Activated T-cell treated with anti-CD3 and anti-CD28 coated beads, Interleukin-2, amount 50 U/mL, for 72 hours (primary cell): ENCODE results near the gene COMT. TPM values are rescaled to one million over a fixed set of nuclear protein-coding genes. Genes with fewer than 3 reads are reported as not detected.

Experiments used
- ATAC-seq, 2 donors: fragments of 150-1000 bp; cut with Tn5 transposase; replicated peaks in 1 of 2; 2 replicates each; pipeline ENCODE4 v1.10.0; 2021; ENCODE audit warnings: moderate library complexity in 2 of 2, mild to moderate bottlenecking in 1 of 2
- DNase-seq, 2 donors: peaks; one replicate each; pipeline ENCODE4 v3.0.0; 2021 to 2022; ENCODE audit warnings: mixed read lengths in 1 of 2
- H3K27ac Mint-ChIP-seq: one replicate; pipeline ENCODE4 v1.8.0; 2022; ENCODE audit warnings: mild to moderate bottlenecking, moderate library complexity, mixed read lengths
- H3K27me3 Mint-ChIP-seq: one replicate; pipeline ENCODE4 v1.8.0; 2022; ENCODE audit warnings: low read depth, mixed read lengths
- H3K36me3 Mint-ChIP-seq, 2 donors: one replicate each; pipeline ENCODE4 v1.8.0; 2022; ENCODE audit warnings: mixed read lengths in 2 of 2, mild to moderate bottlenecking in 1 of 2; ENCODE audit not compliant: insufficient read depth in 2 of 2
- H3K4me1 Mint-ChIP-seq: one replicate; pipeline ENCODE4 v1.8.0; 2022; ENCODE audit warnings: low read depth, mixed read lengths
- H3K4me3 Mint-ChIP-seq, 2 donors: one replicate each; pipeline ENCODE4 v1.8.0; 2022; ENCODE audit warnings: mild to moderate bottlenecking in 2 of 2, mixed read lengths in 2 of 2, moderate library complexity in 2 of 2
- H3K9me3 Mint-ChIP-seq, 2 donors: one replicate each; pipeline ENCODE4 v1.8.0; 2022; ENCODE audit warnings: mixed read lengths in 2 of 2
- total RNA-seq, 2 donors: library from RNA; stranded (reverse); gene quantifications; one replicate each; pipeline ENCODE4 v1.2.3, GENCODE V29; 2022

Gene COMT
- total RNA-seq, 2 donors from 2014 or later, result 97.4 to 101 TPM

DNA sequence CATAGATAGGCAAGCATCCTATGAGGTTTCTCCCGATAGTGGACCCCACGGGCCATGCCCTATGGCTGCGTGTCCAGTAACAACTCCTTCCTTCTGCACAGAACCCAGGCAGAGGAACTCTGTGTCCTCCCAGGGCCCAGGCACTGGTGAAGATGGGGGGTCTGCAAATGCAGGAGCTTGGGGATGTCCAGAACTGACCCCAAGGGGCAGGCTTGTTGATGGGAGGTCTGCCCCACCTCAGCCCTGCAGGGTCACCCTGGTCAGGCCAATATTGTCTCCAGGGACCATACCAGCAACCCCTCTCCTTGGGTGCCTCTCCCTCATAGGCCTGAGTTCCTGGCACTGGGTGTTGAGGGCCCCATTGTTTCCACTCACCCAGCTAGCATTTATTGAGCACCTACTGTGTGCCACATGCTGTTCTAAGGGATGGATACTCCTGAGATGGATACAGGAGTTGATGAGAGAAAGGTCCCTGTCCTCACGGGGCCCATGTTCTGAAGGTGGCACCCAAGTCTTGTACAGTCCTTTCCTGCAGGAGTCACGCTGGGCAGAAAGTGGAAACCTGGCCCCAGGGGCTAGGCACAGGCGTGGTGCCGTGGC lies 26.4 kb downstream of the COMT start:
- H3K27ac Mint-ChIP-seq, result peak overlapping the region; percentile 30
- H3K27me3 Mint-ChIP-seq, result no peaks in the 10 kb centered on the region
- peaks cover 3 to 4% of the 10 kb centered on the region in 2 donors for H3K36me3 Mint-ChIP-seq
- DNase-seq, result no peak
- no peaks in the 10 kb centered on the region for H3K9me3 Mint-ChIP-seq
- H3K4me3 Mint-ChIP-seq, result no peak overlapping the region
- ATAC-seq, result no peak
- no peaks in the 10 kb centered on the region for H3K4me1 Mint-ChIP-seq

DNA sequence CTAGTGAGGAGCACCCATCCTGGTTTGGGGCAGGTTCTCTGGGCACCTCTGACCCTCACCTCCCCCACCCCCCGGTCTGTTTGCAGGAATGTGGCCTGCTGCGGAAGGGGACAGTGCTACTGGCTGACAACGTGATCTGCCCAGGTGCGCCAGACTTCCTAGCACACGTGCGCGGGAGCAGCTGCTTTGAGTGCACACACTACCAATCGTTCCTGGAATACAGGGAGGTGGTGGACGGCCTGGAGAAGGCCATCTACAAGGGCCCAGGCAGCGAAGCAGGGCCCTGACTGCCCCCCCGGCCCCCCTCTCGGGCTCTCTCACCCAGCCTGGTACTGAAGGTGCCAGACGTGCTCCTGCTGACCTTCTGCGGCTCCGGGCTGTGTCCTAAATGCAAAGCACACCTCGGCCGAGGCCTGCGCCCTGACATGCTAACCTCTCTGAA lies 26.9 kb downstream of the COMT start:
- no peaks in the 10 kb centered on the region for H3K9me3 Mint-ChIP-seq
- no peak for ATAC-seq

DNA sequence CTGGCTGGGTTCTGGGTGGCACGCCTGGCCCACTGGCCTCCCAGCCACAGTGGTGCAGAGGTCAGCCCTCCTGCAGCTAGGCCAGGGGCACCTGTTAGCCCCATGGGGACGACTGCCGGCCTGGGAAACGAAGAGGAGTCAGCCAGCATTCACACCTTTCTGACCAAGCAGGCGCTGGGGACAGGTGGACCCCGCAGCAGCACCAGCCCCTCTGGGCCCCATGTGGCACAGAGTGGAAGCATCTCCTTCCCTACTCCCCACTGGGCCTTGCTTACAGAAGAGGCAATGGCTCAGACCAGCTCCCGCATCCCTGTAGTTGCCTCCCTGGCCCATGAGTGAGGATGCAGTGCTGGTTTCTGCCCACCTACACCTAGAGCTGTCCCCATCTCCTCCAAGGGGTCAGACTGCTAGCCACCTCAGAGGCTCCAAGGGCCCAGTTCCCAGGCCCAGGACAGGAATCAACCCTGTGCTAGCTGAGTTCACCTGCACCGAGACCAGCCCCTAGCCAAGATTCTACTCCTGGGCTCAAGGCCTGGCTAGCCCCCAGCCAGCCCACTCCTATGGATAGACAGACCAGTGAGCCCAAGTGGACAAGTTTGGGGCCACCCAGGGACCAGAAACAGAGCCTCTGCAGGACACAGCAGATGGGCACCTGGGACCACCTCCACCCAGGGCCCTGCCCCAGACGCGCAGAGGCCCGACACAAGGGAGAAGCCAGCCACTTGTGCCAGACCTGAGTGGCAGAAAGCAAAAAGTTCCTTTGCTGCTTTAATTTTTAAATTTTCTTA lies 27.8 kb downstream of the COMT start:
- no peak for DNase-seq
- no peaks in the 10 kb centered on the region for H3K27me3 Mint-ChIP-seq
- no peaks in the 10 kb centered on the region for H3K9me3 Mint-ChIP-seq
- no peak for ATAC-seq
- no peak overlapping the region for H3K27ac Mint-ChIP-seq
- H3K4me3 Mint-ChIP-seq, result no peak overlapping the region
- H3K36me3 Mint-ChIP-seq, result peaks cover 2 to 3% of the 10 kb centered on the region in 2 donors
- H3K4me1 Mint-ChIP-seq, result no peaks in the 10 kb centered on the region

More for the DNA sequence above, 26.9 kb downstream of the COMT start:
- Mint-ChIP-seq H3K27ac (no peak overlapping the region), H3K4me3 (no peak overlapping the region), H3K27me3 (no peaks in the 10 kb centered on the region), H3K4me1 (no peaks in the 10 kb centered on the region), H3K36me3 (peaks cover 2 to 3% of the 10 kb centered on the region in 2 donors)
- DNase-seq, result no peak

DNA sequence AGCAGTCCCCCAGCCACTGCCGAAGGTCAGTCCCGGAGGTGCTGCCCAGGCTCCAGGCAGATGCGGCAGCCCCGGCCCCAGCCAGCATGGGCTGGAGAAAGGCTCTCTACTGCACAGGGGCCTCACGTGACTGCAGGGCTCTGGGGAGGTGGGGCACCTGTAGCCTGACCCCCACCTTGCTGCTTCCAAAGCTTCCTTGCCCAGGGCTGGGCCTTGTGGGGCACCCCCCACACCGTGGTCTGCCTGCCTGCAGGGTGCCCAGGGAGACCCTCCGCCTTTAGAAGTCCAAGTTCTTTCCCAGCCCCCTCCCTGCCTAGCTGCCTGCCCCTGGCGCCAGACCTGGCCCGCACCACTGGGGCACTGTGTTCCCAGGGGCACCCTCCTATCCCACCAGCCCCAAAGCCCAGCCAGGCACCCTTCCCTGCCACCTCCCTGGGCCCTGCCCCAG lies 28.5 kb downstream of the COMT start:
- ATAC-seq, result peak; percentile 2 to 12
- peaks cover 5% of the 10 kb centered on the region for H3K4me1 Mint-ChIP-seq

DNA sequence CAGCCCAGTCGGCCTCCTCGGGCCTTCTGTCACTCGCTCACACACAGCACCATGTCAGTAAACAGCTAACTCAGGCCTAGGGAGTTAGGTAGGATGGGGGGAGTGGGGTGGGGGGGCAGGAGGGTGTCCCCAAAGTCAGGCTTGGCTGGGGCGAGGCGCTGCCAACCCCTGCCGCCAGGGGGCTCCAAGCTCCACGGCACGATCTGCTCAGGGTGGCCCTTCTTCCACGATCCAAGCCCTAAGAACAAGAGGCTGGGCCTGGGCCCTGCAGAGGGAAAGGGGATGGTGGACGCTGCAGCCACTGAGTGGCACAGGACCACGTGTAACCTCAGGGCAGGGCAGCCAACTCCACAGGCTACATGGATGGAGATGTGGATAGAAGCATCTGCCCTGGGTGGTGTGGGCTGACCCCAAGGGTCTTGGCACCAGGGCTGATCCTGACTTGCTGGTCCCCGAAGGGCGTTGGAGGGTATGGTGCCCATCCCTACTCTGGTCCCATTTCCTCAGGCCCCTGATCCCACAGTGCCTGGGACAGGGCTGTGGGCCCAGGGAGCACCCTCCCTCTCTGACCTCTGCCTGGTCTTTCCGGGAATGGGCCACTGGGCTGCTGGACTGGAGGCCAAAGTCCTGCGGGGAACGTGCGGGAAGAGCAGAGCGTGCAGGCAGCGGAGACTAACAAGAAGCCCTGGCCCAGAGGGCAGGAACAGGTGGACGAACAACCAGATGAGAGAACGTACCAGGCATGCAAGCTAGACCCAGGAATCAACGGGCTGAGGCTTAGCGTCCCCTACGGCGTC lies 29.1 kb downstream of the COMT start:
- Mint-ChIP-seq H3K9me3 (no peaks in the 10 kb centered on the region), H3K27me3 (no peaks in the 10 kb centered on the region), H3K4me3 (no peak overlapping the region), H3K4me1 (peaks cover 11% of the 10 kb centered on the region), H3K36me3 (peaks cover 0 to 3% of the 10 kb centered on the region in 2 donors), H3K27ac (no peak overlapping the region)
- ATAC-seq (peak; percentile 68 to 75), DNase-seq (peak; percentile 74 to 83)

More for the DNA sequence above, 28.5 kb downstream of the COMT start:
- H3K4me3 Mint-ChIP-seq, result no peak overlapping the region
- H3K36me3 Mint-ChIP-seq, result peaks cover 2 to 3% of the 10 kb centered on the region in 2 donors
- H3K27ac Mint-ChIP-seq, result no peak overlapping the region
- H3K27me3 Mint-ChIP-seq, result no peaks in the 10 kb centered on the region
- no peak for DNase-seq
- no peaks in the 10 kb centered on the region for H3K9me3 Mint-ChIP-seq

DNA sequence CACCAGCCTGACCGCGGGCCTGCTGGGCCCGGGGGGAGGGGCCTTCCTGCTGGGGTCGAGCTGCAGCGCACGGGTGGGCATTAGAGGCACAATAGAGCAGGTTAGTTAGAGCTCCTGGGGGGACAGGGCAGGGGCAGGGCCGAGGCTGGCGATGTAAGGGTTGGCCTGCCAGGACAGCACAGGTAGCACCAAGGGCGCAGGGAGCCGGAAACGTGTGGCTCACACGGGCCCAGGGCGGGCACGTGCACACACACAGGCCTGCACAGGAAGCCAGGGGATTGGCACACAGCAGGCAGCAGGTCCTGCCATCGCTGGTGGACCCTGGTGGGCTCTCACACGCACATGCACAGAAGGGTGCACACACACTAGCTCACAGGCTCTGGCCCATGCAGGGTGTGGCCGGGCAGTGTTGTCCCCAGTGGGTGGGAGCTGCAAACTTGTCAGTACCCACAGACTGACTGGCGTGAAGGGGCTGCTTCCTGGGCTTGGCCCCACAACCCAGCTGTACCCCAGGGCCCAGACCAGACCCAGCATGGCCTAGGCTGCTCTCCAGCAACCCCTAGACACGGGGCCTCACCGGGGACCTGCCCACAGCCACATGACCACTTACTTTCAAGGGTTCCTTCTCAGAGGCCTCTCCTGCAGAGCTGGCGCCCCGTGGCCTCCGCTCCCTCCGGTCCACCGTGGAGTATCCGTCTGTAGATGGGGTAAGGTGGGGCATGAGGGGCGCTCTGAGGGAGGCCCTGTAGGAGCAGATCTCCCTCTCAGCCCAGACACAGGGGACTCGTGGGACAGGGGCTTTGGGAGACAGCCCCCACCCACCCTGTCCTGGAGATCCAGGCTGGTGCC lies 29.9 kb downstream of the COMT start:
- Mint-ChIP-seq H3K9me3 (no peaks in the 10 kb centered on the region), H3K36me3 (peaks cover 0 to 3% of the 10 kb centered on the region in 2 donors), H3K4me1 (peaks cover 11% of the 10 kb centered on the region), H3K4me3 (no peak overlapping the region), H3K27me3 (no peaks in the 10 kb centered on the region), H3K27ac (no peak overlapping the region)
- no peak for DNase-seq
- no peak for ATAC-seq

DNA sequence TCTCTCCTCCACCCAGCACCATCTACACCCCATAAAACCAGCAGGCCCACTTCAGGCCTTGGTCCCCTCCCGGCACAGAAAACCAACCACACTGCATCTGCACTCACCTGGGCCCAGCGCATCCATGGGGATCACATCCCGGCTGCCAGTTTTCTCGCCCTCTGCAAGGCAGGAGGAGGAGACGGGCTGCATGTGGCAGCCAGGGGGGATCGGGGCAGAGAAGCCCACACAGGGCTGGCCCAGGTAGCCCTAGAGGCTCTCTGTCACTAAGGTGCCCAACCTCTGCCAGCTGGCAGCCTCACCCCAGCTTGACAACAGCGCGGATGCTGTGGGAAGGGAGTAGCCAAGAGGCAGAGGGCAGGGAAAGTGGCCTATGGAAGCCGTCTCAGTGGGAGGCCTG lies 30.7 kb downstream of the COMT start:
- Mint-ChIP-seq H3K4me1 (peaks cover 11% of the 10 kb centered on the region), H3K4me3 (no peak overlapping the region), H3K27me3 (no peaks in the 10 kb centered on the region), H3K9me3 (no peaks in the 10 kb centered on the region), H3K36me3 (no peaks in the 10 kb centered on the region), H3K27ac (no peak overlapping the region)
- ATAC-seq (no peak), DNase-seq (no peak)

DNA sequence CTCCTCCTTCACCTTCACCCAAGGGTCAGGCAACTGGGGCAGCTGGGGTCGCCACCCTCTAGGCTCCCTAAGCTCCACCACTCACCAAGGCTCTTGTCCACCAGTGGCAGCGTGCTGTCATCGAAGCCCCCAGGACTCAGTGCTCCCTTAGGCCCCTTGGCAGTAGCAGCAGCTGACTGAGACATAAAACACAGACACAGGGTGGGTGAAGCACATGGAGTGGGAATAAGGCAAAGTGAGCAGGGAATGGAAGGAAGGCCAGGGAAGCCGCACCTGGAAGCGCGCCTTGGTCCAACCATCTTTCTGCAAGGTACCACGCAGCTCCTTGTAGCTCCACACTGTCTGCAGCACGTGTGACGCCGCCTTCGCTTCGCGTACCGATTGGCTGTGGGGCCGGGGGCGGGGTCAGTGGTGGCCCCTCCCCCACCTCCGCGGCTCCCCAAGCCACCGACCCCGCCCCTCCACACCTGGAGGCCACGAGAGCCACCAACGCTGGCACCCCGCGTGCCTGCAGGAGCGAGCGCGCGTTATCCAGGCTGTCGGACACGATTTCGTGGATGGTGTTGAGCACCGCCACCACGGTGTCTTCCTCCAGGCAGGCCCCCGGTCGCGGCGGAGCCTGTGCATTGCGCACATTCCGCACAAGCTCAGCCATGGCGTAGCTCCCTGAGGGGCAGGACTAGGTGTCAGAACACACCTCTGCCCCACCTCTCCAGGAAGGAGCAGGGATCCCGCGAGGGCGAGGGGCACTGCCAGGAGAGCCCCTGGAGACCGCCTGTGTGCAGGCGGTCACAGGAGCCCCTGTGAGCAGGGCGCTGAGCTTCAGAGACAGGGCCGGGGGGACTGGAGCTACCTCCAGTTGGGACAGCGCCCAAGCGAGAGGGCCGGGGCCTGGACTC lies 31.3 kb downstream of the COMT start:
- Mint-ChIP-seq H3K36me3 (no peaks in the 10 kb centered on the region), H3K4me3 (no peak overlapping the region), H3K9me3 (no peaks in the 10 kb centered on the region), H3K27me3 (no peaks in the 10 kb centered on the region), H3K4me1 (peaks cover 11% of the 10 kb centered on the region), H3K27ac (no peak overlapping the region)
- DNase-seq, result no peak
- no peak for ATAC-seq

DNA sequence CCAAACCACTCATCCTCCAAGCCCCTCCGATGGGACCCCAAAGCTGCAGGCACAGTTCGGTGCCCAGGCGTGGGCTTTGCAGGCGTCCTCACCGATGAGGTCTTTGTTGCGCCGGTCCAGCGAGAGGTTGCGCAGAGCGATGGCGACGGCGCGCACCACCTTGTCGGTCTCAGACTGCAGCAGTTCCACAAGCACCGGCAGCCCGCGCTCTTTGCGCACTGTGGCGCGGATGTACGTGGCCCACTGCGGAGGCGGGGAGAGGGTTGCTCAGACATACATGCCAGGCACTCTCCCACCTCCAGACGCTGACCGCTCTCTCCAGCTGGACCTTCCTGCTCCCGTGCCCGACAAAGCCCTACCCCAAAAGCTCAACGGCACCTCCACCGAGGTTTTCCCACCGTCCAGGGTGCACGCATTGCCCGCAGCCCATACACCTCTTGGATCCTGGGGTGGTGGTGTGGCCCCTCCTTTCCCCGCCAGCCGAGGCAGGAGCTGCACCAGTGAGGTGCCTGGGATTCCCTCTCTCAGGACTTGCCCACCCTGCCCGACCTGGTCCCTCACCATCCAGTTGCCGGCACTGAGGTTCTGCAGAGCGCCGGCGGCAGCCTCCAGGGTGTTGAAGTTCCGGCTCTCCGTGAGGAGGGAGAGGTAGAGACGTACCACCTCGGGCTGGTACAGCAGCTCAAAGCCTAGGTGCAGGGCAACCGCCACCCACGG lies 32.1 kb downstream of the COMT start:
- Mint-ChIP-seq H3K4me3 (no peak overlapping the region), H3K4me1 (peaks cover 11% of the 10 kb centered on the region), H3K36me3 (no peaks in the 10 kb centered on the region), H3K27ac (no peak overlapping the region), H3K27me3 (no peaks in the 10 kb centered on the region), H3K9me3 (no peaks in the 10 kb centered on the region)
- ATAC-seq, result no peak
- no peak for DNase-seq

DNA sequence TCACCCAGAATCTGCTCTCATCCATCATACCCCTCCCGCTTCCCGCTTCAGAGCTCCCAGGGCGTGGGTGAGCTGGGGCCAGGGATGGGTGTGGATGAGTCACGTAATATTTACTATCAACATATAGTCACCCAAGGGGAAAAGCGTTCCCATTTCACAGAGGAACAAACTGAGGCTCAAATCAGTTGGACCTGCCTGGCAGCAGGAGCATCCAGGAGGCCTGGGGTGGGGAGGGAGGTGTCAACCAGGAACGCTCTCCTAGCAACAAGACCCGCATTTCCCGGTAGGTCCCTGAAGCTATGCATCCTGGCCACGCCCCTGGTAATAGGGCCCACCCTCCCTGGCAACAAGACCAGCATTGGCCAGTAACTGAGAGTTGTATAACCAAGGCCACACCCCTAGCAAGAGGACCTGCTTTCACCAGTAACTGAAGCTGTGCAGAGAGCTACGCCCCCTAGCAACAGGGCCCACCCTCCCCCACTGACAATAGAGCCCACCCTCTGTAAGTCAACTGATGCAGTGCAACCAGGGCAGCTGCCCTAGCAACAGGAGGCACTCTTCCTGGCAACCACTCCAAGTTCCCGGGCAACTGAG lies 32.8 kb downstream of the COMT start:
- ATAC-seq (peak; percentile 22 to 26), DNase-seq (no peak)
- no peaks in the 10 kb centered on the region for H3K9me3 Mint-ChIP-seq
- H3K36me3 Mint-ChIP-seq, result no peaks in the 10 kb centered on the region
- no peak overlapping the region for H3K27ac Mint-ChIP-seq
- H3K4me1 Mint-ChIP-seq, result peaks cover 11% of the 10 kb centered on the region
- H3K27me3 Mint-ChIP-seq, result no peaks in the 10 kb centered on the region
- no peak overlapping the region for H3K4me3 Mint-ChIP-seq
